Dermis blood vessel endothelial cell (primary cell): ENCODE results near the gene DACH1. TPM values are rescaled to one million over a fixed set of nuclear protein-coding genes. Genes with fewer than 3 reads are reported as not detected.
"Not testable (repeated sequence)": the region's sequence is repeated elsewhere in the genome, so short reads cannot be mapped to it uniquely, and the experiment has no call there.

Experiments
- DNase-seq: peaks from one replicate; pipeline ENCODE4 v3.0.0; 2010
- total RNA-seq: library from RNA; depleted of rRNA; stranded (reverse); fragments of >200 nt; gene quantifications from 2 replicates; pipeline ENCODE4 v1.2.3, GENCODE V29; 2014

Gene DACH1
- total RNA-seq, 1 donor from 2014 or later = 5.1 TPM

DNA sequence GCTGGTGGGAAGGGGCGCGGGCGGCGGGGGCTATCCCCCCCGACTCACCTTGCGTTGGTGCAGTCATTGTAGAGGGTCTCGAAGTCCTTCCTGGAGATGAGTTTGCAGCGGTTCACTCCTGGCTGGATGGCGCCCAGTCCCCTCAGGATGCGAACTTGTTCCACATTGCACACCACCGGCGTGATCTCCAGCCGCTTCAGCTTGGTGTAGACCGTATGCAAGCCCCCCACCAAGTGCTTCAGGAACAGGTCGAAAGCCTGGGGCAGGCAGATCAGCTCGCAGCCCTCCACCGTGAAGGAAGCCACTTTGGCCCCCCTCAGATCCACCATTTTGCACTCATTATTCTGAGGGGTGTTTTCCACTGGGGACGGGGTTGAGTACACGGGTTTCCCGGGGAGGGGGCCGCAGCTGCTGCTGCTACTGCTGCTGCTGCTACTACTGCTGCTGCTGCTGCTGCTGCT is 1.1 kb downstream of the DACH1 start:
- peak; percentile 44 for DNase-seq

GRCh38 chr13:71864986-71865873 is 1.8 kb downstream of the DACH1 start:
- DNase-seq = peak; percentile 52

GRCh38 chr13:71864094-71864985 is 2.7 kb downstream of the DACH1 start:
- peak; percentile 69 for DNase-seq

- DNase-seq = no peak
Measured at GRCh38 chr13:71863254-71863865, 3.6 kb downstream of the DACH1 start.

DNA sequence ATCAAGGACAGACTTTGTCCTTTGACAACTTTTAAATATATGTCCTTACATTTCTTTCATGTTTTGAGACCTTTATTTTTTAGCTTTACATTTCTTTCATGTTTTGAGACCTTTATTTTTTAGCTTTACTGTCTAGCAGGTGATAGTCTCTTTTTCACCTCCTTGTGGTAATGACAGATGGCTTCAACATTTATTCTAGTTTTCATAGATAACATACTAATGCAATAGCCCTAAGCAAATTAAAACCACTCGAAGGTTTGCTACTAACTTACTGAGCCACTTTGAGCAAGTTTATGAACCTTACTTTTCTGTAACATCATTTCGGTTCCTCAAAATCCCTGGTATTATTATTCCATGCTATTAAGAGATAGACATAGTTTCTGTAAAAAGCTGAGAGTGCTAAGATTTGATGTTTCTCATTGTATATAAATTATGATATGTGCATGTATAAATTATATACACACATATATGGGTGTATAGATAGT is 4.5 kb downstream of the DACH1 start:
- no peak for DNase-seq

- DNase-seq = no peak
Measured at GRCh38 chr13:71861769-71862458, 5.1 kb downstream of the DACH1 start.

DNA sequence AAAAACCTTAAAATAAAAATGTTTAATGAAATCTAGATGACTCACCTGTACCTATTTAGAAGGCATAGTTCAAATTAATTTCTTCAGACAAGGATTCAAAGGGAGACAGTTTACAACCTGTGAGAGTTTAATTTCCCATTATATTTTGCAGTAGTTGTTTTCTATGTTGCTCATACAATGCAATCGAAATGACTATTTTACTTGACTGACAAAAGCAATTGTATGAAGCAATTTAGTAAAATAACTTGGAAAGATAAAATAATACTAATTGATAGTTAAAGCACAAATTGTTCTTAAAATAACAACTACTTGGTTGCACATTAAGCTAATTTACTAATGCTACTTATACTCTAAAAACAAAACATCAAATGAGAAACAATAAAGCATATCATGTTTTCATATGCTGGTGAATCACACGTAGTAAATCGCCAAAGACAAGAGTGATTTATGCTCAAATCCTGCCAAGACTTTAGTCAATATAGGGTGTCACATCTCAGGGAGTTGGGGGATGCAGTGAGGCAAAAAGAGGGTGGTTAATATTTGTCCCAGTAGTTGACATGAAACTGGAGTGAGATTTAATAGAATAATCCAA is 6.4 kb downstream of the DACH1 start:
- DNase-seq = peak; percentile 24

DNA sequence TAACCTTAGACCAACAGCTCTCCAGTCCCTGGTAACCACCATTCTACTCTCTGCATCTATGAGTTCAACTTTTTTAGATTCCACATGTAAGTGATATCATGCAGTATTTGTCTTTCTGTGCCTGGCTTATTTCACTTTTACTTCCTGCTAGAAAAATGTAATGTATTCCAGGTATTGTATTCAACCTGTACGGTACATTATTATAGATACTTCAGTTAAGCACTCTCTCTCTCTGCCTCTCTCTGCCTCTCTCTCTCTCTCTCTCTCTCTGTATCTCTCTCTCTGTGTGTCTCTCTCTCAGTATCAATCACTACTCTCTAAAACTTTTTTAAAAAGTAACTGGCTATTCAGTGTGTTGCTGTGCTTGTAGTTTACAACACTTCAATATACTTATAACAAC is 8.4 kb downstream of the DACH1 start:
- DNase-seq = no peak

- DNase-seq = no peak
Measured at GRCh38 chr13:71856548-71857043, 10.4 kb downstream of the DACH1 start.

DNA sequence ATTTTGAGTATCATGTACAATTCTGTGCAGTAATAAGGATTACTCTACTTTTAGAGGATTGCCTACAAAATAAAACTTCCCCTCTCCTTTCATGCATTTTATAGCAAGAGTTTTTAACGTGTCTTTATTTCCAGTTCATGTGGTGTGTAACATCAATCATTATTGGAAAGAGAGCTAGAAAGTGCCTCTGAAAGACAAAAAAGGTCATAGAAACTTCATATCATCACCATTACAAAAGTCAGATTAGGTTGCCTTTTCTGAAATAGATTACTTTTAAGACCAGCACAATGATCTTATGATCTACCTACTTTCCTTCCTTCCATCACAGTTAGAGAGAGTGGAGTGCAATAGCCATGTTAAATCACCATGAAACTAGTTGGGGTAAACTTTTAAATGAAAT is 12.6 kb downstream of the DACH1 start:
- no peak for DNase-seq

- no peak for DNase-seq
Measured at GRCh38 chr13:71853725-71854124, 13.3 kb downstream of the DACH1 start.

GRCh38 chr13:71852736-71853135 is 14.3 kb downstream of the DACH1 start:
- DNase-seq = no peak

DNA sequence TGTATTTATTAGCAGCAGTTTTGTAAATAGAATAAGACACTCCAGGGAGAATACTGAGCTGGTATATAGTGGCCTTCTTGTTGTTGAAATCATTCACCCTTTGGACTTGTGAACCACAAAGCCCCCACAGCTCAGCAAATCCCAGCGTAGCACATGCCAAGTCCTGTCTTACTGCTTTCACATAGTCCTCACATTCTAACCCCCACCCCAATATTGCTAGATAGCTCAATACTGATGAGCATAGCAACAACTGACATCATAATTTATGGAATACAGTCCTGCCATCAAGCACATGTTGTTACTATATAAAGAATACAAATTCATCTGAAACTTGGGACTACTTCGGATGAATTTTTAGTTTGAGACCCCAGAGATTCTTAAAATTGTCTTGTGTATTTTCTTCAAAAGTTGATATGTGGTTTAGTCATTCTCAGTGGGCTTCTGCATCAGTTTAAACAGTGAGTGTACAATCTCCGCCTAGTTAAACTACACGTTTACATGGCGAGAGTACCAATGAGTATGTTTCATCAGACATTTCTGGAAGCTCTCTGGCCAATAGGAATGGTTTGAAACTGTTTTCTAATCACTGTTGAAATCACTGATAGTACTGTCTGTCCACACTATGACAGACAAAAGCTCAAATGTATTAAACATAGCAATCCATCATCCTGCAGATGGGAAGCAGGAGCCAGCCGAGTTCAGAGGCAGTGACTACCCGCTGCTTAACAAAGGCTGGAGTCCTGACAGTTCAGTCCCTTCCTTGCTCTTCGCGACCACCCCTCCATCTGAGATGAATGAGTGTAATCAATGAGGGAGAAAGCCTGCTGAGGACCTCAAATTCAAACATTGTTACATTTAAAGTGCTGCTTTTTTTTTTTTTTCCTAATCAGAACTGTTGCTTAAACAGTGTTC is 15.2 kb downstream of the DACH1 start:
- no peak for DNase-seq

DNA sequence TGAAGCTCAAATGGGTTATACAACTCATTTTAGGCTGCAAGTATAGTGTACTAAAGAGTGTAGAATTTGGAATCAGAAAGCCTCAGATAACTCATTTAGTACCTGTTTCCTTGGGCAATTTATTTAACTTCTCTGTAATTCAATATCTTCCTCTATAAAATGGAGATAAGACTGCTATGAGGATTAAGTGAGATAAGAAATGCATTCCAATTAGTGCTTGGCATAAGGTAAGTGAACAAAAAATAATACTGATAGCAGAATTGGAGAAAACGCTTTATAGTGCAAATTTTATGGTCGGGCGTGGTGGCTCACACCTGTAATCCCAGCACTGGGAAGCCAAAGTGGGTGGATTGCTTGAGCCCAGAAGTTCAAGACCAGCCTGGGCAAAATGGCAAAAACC is 25.0 kb downstream of the DACH1 start:
- DNase-seq = no peak

DNA sequence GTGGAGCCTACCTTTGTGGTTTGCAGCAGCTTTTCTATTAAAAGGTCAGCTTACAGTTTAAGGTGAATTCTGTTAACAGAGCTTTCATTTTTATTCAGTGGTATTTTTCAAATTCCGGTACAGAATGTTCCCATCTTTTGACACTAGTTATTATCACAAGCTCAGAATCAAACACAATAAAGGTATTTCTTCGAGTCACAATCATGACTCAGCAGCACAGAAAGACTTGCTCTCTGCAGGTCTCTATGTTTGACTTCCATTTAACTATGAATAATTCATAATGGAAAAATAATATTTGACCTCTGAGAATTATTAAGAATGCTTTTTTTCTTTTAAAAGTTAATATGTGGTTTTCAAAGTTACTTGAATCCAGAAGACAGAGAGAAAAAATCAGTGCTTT is 28.2 kb downstream of the DACH1 start:
- no peak for DNase-seq

- not testable (repeated sequence) for DNase-seq
Measured at GRCh38 chr13:71837582-71837981, 29.4 kb downstream of the DACH1 start.

DNA sequence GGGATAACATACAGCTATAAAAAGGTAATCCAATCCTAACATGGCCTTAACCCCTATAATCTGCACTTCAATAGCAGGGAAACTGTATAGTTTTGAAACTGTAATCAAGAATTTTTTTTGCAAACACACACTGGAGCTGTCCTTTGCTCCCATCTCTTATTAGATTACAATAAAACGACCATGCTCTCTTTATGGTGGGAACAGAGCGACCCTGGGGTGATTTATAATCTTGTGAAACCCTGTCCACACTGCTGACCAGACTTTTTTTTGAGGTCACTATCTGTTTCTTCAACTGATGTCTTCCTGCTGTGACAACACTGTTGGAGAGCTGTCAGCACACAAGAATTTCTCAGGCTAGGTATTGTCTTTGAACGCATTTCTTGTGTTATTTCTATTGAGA is 35.3 kb downstream of the DACH1 start:
- DNase-seq = no peak

DNA sequence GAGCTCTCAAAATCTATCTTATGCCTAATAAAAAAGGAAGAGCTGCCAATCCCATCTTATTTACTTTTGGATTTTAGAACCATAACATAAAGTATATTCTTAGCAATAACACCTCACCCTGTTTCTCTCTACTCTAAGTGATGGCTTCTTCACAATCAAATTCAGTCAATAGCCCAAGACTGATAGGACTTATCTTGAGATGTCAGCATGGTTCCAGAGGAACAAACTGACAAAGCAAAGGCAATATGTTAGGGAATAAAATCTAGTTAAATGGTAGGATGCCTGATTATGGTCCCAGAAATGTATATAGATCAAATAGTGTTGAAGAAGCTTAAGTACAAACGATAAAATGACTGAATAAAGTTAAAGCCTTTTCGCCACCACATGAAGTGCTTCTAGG is 36.3 kb downstream of the DACH1 start:
- DNase-seq = no peak

GRCh38 chr13:71830323-71830722 is 36.7 kb downstream of the DACH1 start:
- no peak for DNase-seq

- no peak for DNase-seq
Measured at GRCh38 chr13:71829547-71829946, 37.5 kb downstream of the DACH1 start.

DNA sequence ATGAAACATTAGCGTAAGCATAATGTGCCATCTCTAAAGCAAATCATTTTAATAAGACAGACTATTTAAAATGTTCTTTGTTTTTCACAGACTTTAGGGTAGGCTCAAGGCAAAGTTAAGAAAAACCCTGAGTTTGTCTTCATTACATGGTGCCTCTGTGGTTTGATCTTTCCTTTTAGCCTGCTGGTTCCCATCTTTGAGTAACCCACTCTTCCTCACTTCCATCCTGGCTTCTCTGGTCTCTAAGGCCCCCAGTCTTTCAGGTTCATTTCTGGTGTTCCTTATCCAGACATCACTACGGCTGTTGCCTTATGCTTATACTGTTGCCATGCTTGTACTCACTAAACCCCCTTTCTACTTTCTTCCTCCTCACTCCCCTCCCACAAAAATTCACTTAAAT is 38.4 kb downstream of the DACH1 start:
- DNase-seq = no peak
